GM12872 (cell line): ENCODE data around the gene AMPH.

Source experiments
- CTCF ChIP-seq: IDR thresholded peaks from 3 replicates; pipeline ENCODE4 v1.5.1; 2011; ENCODE audit warnings: low read depth, mild to moderate bottlenecking, low read length, moderate library complexity; ENCODE audit not compliant: insufficient read depth

The AMPH gene

GRCh38 chr7:38580485-38580884 lies 50.7 kb downstream of the AMPH start:
- TF ChIP-seq CTCF, result no peak

GRCh38 chr7:38574086-38574485 lies 57.1 kb downstream of the AMPH start:
- no peak for TF ChIP-seq CTCF

GRCh38 chr7:38568497-38568896 lies 62.7 kb downstream of the AMPH start:
- TF ChIP-seq CTCF, result no peak

- TF ChIP-seq CTCF, result no peak
Observed at GRCh38 chr7:38565289-38565688, 65.9 kb downstream of the AMPH start.

- TF ChIP-seq CTCF, result no peak
Observed at GRCh38 chr7:38563741-38564140, 67.4 kb downstream of the AMPH start.

GRCh38 chr7:38561166-38561565 lies 70.0 kb downstream of the AMPH start:
- TF ChIP-seq CTCF, result no peak

- TF ChIP-seq CTCF, result no peak
Observed at GRCh38 chr7:38558761-38559345, 72.3 kb downstream of the AMPH start.
